Astrocyte (in vitro differentiated cells and primary cell): ENCODE data around the gene KLHDC8B. TPM values are rescaled to one million over a fixed set of nuclear protein-coding genes. Genes with fewer than 3 reads are reported as not detected.

Experiments used
- DNase-seq: peaks from one replicate; pipeline ENCODE4 v3.0.0-alpha.2; 2010; ENCODE audit warnings: low read depth
- FAIRE-seq: peaks from 2 replicates; lab custom pipeline; 2011; peaks lifted over from hg19 to GRCh38; lab: Jason Lieb, UNC
- H2AFZ ChIP-seq: 2 replicates; pipeline ENCODE4 v1.6.0; 2012; ENCODE audit warnings: low read depth, low read length, inconsistent platforms
- H3K27ac ChIP-seq: 2 replicates; pipeline ENCODE4 v1.5.1; 2011; ENCODE audit warnings: low read depth, low read length, inconsistent platforms
- H3K27me3 ChIP-seq: 2 replicates; pipeline ENCODE4 v1.6.0; 2011; ENCODE audit warnings: low read length, inconsistent platforms; ENCODE audit not compliant: insufficient read depth
- H3K36me3 ChIP-seq: 2 replicates; pipeline ENCODE4 v1.5.1; 2011; ENCODE audit warnings: low read length, inconsistent platforms; ENCODE audit not compliant: insufficient read depth
- H3K4me1 ChIP-seq: 2 replicates; pipeline ENCODE4 v1.5.1; 2011; ENCODE audit warnings: low read length, inconsistent platforms; ENCODE audit not compliant: insufficient read depth
- H3K4me2 ChIP-seq: 2 replicates; pipeline ENCODE4 v1.6.0; 2012; ENCODE audit warnings: low read length, inconsistent platforms
- H3K4me3 ChIP-seq: 2 replicates; pipeline ENCODE4 v1.5.1; 2011; ENCODE audit warnings: low read depth, mild to moderate bottlenecking, low read length, inconsistent platforms; ENCODE audit not compliant: insufficient read depth
- H3K79me2 ChIP-seq: 2 replicates; pipeline ENCODE4 v1.6.0; 2012; ENCODE audit warnings: mild to moderate bottlenecking, low read length, inconsistent platforms; ENCODE audit not compliant: insufficient read depth
- H3K9ac ChIP-seq: 2 replicates; pipeline ENCODE4 v1.6.0; 2012; ENCODE audit warnings: mild to moderate bottlenecking, low read length, inconsistent platforms
- H3K9me3 ChIP-seq: 2 replicates; pipeline ENCODE4 v1.5.1; 2012; ENCODE audit warnings: low read depth, mild to moderate bottlenecking, low read length, inconsistent platforms; ENCODE audit not compliant: insufficient read depth
- H4K20me1 ChIP-seq: 2 replicates; pipeline ENCODE4 v1.6.0; 2012; ENCODE audit warnings: low read length, inconsistent platforms; ENCODE audit not compliant: insufficient read depth
- H3K27ac Mint-ChIP-seq: one replicate; pipeline ENCODE4 v1.8.0; 2021; ENCODE audit warnings: mild to moderate bottlenecking, mixed read lengths; ENCODE audit not compliant: unreplicated experiment
- H3K27me3 Mint-ChIP-seq: one replicate; pipeline ENCODE4 v1.8.0; 2021; ENCODE audit warnings: low read depth, mixed read lengths; ENCODE audit not compliant: unreplicated experiment
- H3K36me3 Mint-ChIP-seq: one replicate; pipeline ENCODE4 v1.8.0; 2021; ENCODE audit warnings: low read depth, mixed read lengths; ENCODE audit not compliant: unreplicated experiment
- H3K4me1 Mint-ChIP-seq: one replicate; pipeline ENCODE4 v1.8.0; 2021; ENCODE audit warnings: low read depth, mixed read lengths; ENCODE audit not compliant: unreplicated experiment
- H3K4me3 Mint-ChIP-seq: one replicate; pipeline ENCODE4 v1.8.0; 2021; ENCODE audit warnings: mild to moderate bottlenecking, moderate library complexity, mixed read lengths; ENCODE audit not compliant: unreplicated experiment
- H3K9me3 Mint-ChIP-seq: one replicate; pipeline ENCODE4 v1.8.0; 2021; ENCODE audit warnings: mild to moderate bottlenecking, mixed read lengths; ENCODE audit not compliant: unreplicated experiment
- EZH2 ChIP-seq: IDR thresholded peaks from 2 replicates; pipeline ENCODE4 v1.6.1; 2012; ENCODE audit warnings: mild to moderate bottlenecking, low read length, inconsistent platforms; ENCODE audit not compliant: insufficient read depth
- total RNA-seq: library from RNA; stranded (reverse); gene quantifications from 2 replicates; pipeline ENCODE4 v1.2.1, GENCODE V29; 2021
- TF ChIP-seq, protein P1 (sequence below): IDR thresholded peaks from 2 replicates; pipeline ENCODE4 v1.5.1; 2011; ENCODE audit warnings: low read depth, mild to moderate bottlenecking, inconsistent platforms, low read length, moderate library complexity; ENCODE audit not compliant: insufficient read depth

KLHDC8B gene
- total RNA-seq, 1 donor from 2014 or later = 31.6 TPM

GRCh38 chr3:49158103-49158709 lies 13.2 kb upstream of the KLHDC8B start:
- no peaks in the 10 kb centered on the region for H3K79me2 ChIP-seq
- no peak for DNase-seq

GRCh38 chr3:49158792-49159191 lies 12.6 kb upstream of the KLHDC8B start:
- Histone ChIP-seq H3K27me3 (no peaks in the 10 kb centered on the region), H4K20me1 (peaks cover 13% of the 10 kb centered on the region), H3K27ac (no peak overlapping the region), H3K79me2 (peaks cover 2% of the 10 kb centered on the region), H3K36me3 (no peaks in the 10 kb centered on the region), H3K9me3 (no peaks in the 10 kb centered on the region), H3K4me1 (no peaks in the 10 kb centered on the region), H2AFZ (no peak overlapping the region), H3K4me2 (no peak overlapping the region), H3K4me3 (no peak overlapping the region), H3K9ac (no peak overlapping the region)
- no peak overlapping the region for H3K4me3 Mint-ChIP-seq
- FAIRE-seq (no peak), DNase-seq (no peak)
- H3K27ac Mint-ChIP-seq = no peak overlapping the region
- H3K4me1 Mint-ChIP-seq = peaks cover 8% of the 10 kb centered on the region
- no peaks in the 10 kb centered on the region for H3K9me3 Mint-ChIP-seq
- H3K27me3 Mint-ChIP-seq = peaks cover 1% of the 10 kb centered on the region
- H3K36me3 Mint-ChIP-seq = peaks cover 5% of the 10 kb centered on the region
- no peak for TF ChIP-seq EZH2
- TF ChIP-seq, protein P1, sequence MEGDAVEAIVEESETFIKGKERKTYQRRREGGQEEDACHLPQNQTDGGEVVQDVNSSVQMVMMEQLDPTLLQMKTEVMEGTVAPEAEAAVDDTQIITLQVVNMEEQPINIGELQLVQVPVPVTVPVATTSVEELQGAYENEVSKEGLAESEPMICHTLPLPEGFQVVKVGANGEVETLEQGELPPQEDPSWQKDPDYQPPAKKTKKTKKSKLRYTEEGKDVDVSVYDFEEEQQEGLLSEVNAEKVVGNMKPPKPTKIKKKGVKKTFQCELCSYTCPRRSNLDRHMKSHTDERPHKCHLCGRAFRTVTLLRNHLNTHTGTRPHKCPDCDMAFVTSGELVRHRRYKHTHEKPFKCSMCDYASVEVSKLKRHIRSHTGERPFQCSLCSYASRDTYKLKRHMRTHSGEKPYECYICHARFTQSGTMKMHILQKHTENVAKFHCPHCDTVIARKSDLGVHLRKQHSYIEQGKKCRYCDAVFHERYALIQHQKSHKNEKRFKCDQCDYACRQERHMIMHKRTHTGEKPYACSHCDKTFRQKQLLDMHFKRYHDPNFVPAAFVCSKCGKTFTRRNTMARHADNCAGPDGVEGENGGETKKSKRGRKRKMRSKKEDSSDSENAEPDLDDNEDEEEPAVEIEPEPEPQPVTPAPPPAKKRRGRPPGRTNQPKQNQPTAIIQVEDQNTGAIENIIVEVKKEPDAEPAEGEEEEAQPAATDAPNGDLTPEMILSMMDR = no peak

More at GRCh38 chr3:49158103-49158709, 13.2 kb upstream of the KLHDC8B start:
- no peaks in the 10 kb centered on the region for H3K27me3 ChIP-seq
- Mint-ChIP-seq H3K9me3 (no peaks in the 10 kb centered on the region), H3K27ac (peak overlapping the region; percentile 58), H3K36me3 (no peaks in the 10 kb centered on the region), H3K4me3 (no peak overlapping the region), H3K27me3 (peaks cover 3% of the 10 kb centered on the region), H3K4me1 (peaks cover 8% of the 10 kb centered on the region)
- H3K9ac ChIP-seq = no peak overlapping the region
- H3K4me2 ChIP-seq = no peak overlapping the region
- TF ChIP-seq EZH2 = no peak
- TF ChIP-seq, protein P1 = no peak
- no peaks in the 10 kb centered on the region for H3K4me1 ChIP-seq
- peaks cover 12% of the 10 kb centered on the region for H4K20me1 ChIP-seq
- H3K36me3 ChIP-seq = no peaks in the 10 kb centered on the region
- H2AFZ ChIP-seq = no peak overlapping the region
- H3K4me3 ChIP-seq = no peak overlapping the region
- H3K9me3 ChIP-seq = no peaks in the 10 kb centered on the region
- H3K27ac ChIP-seq = no peak overlapping the region
- FAIRE-seq = no peak

DNA sequence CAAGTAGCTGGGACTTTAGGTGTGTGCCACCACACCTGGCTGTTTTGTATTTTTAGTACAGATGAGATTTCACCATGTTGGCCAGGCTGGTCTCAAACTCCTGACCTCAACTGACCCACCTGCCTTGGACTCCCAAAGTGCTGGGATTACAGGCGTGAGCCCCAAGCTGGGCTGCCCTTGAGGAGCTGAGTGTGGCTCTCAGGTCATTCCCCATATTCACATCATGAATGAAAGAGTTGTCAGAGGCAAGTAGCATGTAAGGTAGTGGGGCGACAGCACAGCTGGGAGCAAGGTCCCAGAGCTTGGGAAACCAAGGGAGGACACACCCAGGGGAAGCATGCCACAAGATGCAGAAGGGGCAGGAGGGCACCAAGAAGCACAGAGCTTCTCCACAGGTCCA lies 10.2 kb upstream of the KLHDC8B start:
- H3K4me1 Mint-ChIP-seq = peaks cover 17% of the 10 kb centered on the region
- TF ChIP-seq EZH2 = no peak
- TF ChIP-seq, protein P1 = no peak
- no peak for DNase-seq
- no peaks in the 10 kb centered on the region for H3K9me3 Mint-ChIP-seq
- Histone ChIP-seq H3K79me2 (peaks cover 24% of the 10 kb centered on the region), H3K4me1 (peaks cover 8% of the 10 kb centered on the region), H3K27me3 (no peaks in the 10 kb centered on the region), H3K9me3 (no peaks in the 10 kb centered on the region), H3K9ac (no peak overlapping the region), H2AFZ (no peak overlapping the region), H3K4me2 (no peak overlapping the region), H3K4me3 (no peak overlapping the region), H4K20me1 (peaks cover 18% of the 10 kb centered on the region), H3K27ac (no peak overlapping the region), H3K36me3 (peaks cover 6% of the 10 kb centered on the region)
- no peak overlapping the region for H3K4me3 Mint-ChIP-seq
- no peak overlapping the region for H3K27ac Mint-ChIP-seq
- peaks cover 9% of the 10 kb centered on the region for H3K36me3 Mint-ChIP-seq
- no peaks in the 10 kb centered on the region for H3K27me3 Mint-ChIP-seq
- FAIRE-seq = no peak
